MV-4-11 (cell line): Measurements from ENCODE around the gene C12orf76.
A peak's percentile ranks its signal among the peaks of the same experiment; 100 is the strongest.
"Not testable (repeated sequence)": the region's sequence is repeated elsewhere in the genome, so short reads cannot be mapped to it uniquely, and the experiment has no call there.

Experiments
- DNase-seq: peaks from one replicate; lab custom pipeline; 2025; lab: John Stamatoyannopoulos, UW

C12orf76 gene

DNA sequence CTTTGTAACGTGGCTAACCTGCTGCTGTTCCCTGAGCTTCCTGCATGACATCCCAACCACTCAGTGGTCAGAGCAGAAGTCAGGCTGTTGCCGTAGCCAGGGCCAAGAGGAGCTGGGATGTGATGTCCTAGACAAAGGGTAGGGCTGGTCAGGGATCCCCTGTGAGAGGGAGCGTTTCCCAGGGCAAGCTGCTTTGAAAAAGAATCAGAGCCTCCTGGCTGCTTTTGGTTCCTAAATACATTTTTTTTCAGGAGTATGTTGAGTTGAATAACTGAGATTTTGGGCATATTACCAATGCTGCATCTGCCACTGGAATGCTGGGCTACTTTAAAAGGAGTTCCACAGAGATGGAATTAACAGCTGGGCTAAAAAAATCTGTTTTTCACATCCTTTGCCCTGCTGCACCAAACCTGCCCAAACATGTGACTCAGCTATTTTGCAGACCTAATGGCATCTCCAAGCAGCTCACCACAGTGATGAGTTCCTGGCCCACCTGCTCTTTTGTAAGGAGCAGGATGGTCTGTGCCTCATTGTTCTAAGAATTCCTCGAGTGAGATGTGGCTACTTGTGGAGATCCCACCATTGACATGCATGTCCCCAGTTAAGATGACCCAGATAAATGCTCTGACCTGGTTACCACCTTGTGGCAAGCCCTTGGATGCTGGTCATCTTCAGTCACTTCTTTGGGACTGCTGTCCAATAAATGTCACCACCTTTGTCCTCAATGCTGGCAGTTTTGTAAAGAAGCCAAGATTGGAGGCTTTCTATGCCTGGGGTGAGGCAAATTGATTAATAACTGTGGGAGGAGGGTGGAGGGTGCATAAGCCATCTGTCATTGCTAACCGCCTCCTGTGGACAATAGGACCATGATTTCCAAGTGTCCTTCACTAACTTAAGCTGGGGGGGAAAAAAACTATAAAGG, 25.0 kb downstream of the C12orf76 start:
- no peak for DNase-seq

DNA sequence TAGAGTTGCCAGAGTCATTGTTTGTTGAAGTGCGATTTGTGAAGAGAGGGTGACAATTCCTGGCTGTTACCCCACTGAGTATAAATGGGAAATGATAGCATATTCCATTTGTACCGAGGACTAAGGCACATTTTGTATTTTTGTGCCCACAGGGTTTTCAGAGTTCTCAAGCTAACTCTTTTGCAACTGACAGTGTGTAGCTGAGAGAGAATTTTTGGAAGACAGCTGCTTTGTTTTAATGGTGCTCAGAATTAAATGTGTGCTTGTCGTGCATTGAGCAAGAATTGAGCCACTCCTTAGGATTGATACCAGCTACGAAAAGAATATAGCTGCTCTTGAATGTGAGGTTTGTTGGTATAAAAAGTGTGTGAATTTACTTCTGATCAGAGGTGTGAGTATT, 27.4 kb downstream of the C12orf76 start:
- DNase-seq, result no peak

DNA sequence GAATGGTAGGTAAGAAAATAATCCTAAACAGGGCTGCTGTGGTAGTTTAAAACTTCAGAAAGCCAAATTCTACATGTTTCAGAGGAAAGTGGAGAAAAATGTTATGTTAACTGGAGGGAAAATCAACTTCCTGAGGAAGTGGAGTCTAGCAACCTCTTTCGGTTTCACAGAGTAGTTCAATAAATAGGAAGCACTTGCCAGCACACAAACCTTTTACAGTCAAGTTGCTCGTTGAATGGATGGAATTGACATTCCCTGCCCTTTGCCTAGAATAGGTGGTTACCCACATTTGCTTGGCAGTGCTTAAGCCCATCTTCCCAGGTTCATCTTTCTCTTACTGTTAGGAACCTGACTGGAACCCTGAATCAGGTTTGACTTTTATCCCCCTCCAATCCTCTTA, 33.2 kb downstream of the C12orf76 start:
- DNase-seq, result peak; percentile 82

- DNase-seq, result no peak
Measured at GRCh38 chr12:110012659-110013058, 35.7 kb downstream of the C12orf76 start.

GRCh38 chr12:110012137-110012536, 36.2 kb downstream of the C12orf76 start:
- no peak for DNase-seq

- no peak for DNase-seq
Measured at GRCh38 chr12:110010853-110011723, 37.2 kb downstream of the C12orf76 start.

GRCh38 chr12:110008681-110009398, 39.5 kb downstream of the C12orf76 start:
- not testable (repeated sequence) for DNase-seq

DNA sequence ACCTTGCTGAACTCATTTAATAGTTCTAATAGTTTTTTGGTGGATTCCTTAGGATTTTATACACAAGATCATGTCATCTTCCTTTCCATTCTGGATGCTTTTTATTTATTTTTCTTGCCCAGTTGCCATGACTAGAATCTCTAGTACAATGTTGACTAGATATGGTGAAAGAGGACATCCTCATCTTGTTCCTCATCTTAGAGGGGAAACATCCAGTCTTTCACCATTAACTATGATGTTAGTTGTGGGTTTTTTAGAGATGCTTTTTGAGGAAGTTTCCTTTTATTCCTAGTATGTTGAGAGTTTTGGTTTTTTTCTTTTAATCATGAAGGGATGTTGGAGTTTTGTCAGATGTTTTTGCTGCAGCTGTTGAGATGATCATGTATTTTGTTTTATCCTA, 40.4 kb downstream of the C12orf76 start:
- peak; percentile 95 for DNase-seq

DNA sequence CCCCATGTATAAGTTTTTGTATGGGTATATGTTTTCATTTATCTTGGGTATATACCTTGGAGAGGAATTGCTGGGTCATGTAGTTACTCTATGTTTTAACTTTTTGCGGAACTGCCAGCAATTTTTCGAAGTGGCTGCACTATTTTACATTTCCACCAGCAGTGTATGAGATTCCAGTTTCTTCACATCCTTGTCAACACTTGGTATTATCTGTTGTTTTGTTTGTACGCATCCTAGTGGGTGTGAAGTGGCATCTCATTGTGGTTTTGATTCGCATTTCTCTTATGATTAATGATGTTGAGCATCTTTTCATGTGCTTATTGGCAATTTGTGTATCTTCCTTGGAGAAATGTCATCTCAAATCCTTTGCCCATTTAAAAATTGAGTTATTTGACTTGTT, 42.2 kb downstream of the C12orf76 start:
- DNase-seq, result no peak

DNA sequence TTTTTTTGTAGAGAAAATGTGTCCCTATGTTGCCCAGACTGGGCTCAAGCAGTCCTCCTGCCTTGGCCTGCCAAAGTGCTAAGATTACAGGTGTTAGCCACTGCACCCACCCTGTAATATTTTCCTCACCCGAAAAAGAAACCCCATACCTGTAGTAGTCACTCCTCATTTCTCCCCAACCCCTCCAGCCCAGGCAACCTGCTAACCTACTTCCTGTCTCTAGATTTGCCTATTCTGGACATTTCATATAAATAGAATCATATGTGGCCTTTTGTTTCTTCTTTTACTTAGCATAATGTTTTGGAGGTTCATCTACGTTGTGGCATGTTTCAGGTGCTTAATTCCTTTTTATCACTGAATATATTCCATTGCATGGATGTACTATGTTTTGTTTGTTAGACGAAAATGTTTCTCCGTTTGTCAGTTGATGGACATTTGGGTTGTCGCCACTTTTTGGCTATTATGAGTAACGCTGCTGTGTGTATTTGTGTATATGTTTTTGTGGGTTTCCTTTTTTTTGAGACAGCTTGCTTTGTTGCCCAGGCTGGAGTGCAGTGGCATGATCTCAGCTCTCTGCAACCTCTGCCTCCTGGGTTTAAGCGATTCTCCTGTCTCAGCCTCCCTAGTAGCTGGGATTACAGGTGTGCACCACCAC, 42.9 kb downstream of the C12orf76 start:
- no peak for DNase-seq

GRCh38 chr12:110004598-110004997, 43.7 kb downstream of the C12orf76 start:
- DNase-seq, result no peak

GRCh38 chr12:110002676-110003515, 45.4 kb downstream of the C12orf76 start:
- DNase-seq, result no peak

GRCh38 chr12:110001596-110001995, 46.7 kb downstream of the C12orf76 start:
- DNase-seq, result no peak

GRCh38 chr12:109999983-110000505, 48.3 kb downstream of the C12orf76 start:
- no peak for DNase-seq

DNA sequence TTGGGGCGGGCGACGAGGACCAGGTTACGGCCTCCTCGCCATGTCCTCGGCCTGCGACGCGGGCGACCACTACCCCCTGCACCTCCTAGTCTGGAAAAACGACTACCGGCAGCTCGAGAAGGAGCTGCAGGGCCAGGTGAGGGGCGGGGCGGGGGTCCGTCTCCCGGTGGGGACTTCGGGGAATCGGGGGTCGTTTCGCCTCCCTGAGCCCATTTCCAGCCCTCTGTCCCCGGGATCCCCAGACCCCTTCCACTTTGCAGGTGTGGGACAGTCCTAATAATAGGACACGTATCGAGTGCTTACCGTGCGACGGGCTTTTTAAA, 48.7 kb downstream of the C12orf76 start:
- no peak for DNase-seq

- peak; percentile 90 for DNase-seq
Measured at GRCh38 chr12:109998904-109999648, 49.2 kb downstream of the C12orf76 start, which contains the start of gene ANKRD13A. TSS of gene ANKRD13A (plus strand) at chr12:109999430. CDS start at chr12:109999689, 259 bp downstream.

DNA sequence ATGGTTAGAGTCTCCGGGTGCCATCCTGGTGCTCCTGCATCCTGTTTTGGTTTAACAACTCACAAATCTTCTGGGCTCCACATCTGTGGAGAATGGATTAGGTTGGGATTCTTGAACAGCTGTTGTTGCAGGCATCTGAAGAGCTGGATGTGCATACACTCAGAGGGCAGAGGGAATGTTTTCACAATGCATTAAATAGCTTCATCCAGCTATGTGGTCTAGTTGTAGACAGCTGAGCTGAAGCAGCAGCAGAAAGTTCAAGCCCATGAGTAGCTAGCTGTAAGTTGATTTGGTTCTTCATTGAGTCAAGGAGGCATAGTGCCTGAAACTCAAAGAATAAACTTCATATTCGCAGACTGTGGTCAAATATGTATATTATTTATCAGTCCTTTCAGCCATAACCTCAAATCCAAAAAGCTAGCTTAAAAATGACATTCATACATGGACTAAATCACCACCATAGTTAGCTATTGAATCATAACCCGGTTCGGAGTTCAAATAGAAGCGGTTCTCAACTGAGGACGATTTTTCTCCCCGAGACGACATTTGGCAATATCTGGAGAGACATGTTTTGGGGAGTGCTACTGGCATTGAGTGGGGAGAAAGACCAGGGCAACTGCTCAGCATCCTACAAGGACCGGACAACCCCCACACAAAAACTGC, 50.0 kb downstream of the C12orf76 start:
- DNase-seq, result no peak

DNA sequence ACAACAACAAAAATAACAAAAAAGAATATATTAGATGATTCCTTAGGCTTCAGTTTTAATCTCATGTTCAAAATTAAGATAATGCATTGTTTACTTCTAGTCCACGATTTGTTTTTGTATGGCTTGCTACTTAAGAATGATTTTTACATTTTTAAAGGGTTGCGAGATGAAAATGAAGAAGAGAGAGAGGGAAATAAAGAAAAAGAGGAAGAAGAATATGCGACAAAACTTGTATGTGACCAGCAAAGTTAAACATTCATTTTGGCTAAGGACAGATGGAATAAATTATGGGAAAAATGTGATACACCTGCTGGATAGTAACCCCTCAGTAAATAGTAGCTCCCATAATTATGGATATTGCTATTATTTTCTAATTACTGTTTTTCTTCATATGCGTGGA, 50.9 kb downstream of the C12orf76 start:
- DNase-seq, result peak; percentile 48

DNA sequence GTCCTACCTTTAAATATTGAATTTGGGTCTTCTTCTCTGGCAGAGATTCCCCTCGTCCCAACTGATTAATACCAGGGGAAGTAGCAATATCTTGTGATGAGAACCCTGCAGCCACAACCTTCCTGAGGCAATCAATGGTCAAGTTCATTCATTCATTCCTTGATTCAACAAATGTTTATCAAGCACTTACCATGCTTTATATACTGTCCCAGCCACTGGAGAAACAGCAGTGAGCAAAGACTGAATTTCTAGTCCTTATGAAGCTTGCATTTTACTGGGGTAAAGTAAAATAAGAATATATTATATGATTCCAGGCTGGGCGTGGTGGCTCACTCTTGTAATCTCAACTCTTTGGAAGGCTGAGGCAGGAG, 51.9 kb downstream of the C12orf76 start:
- no peak for DNase-seq
